T47D (cell line): ENCODE data around the gene TMPRSS6.

Source experiments
- DNase-seq, 2 experiments: peaks; one replicate each; pipeline versions ENCODE4 v3.0.0 to v3.0.0-alpha.2; 2011 to 2012; ENCODE audit warnings: low read depth in 1 of 2, low spot score in 1 of 2
- JUND ChIP-seq: IDR thresholded peaks from 2 replicates; pipeline ENCODE4 v1.6.1; 2012; ENCODE audit warnings: low read depth
- in situ Hi-C: cut with HindIII; loops from 2 replicates; pipeline ENCODE4 v1.10.0; 2016; ENCODE audit warnings: low sequenced_read_pairs, low pct_unique_long_range_greater_than_20kb

TMPRSS6 gene

GRCh38 chr22:37060801-37061610, 48.5 kb downstream of the TMPRSS6 start:
- no peak for TF ChIP-seq JUND
- in situ Hi-C loops: no loop called here
- no peak for DNase-seq

GRCh38 chr22:37059876-37060449, 49.5 kb downstream of the TMPRSS6 start:
- in situ Hi-C loops: no loop called here
- no peak for DNase-seq
- no peak for TF ChIP-seq JUND

GRCh38 chr22:37058917-37059701, 50.4 kb downstream of the TMPRSS6 start:
- in situ Hi-C loops: no loop called here
- no peak for TF ChIP-seq JUND
- DNase-seq: no peak

GRCh38 chr22:37057796-37058510, 51.6 kb downstream of the TMPRSS6 start:
- in situ Hi-C loops: no loop called here
- TF ChIP-seq JUND: no peak

GRCh38 chr22:37057226-37057625, 52.3 kb downstream of the TMPRSS6 start:
- TF ChIP-seq JUND: no peak
- no peak for DNase-seq
- in situ Hi-C loops: no loop called here

More at GRCh38 chr22:37057796-37058510, 51.6 kb downstream of the TMPRSS6 start:
- no peak for DNase-seq

GRCh38 chr22:37056246-37056645, 53.3 kb downstream of the TMPRSS6 start:
- in situ Hi-C loops: no loop called here
- no peak for DNase-seq
- no peak for TF ChIP-seq JUND

- in situ Hi-C loops: no loop called here
- DNase-seq: no peak
- no peak for TF ChIP-seq JUND
These were observed 54.7 kb downstream of the TMPRSS6 start for GRCh38 chr22:37054600-37055365.

GRCh38 chr22:37054056-37054395, 55.5 kb downstream of the TMPRSS6 start:
- in situ Hi-C loops: no loop called here
- DNase-seq: no peak
- TF ChIP-seq JUND: no peak

GRCh38 chr22:37053310-37054055, 56.0 kb downstream of the TMPRSS6 start:
- in situ Hi-C loops: no loop called here
- no peak for TF ChIP-seq JUND
- DNase-seq: no peak

- in situ Hi-C loops: no loop called here
- TF ChIP-seq JUND: no peak
- no peak for DNase-seq
These were observed 56.9 kb downstream of the TMPRSS6 start for GRCh38 chr22:37052386-37053309.
